ENCODE results near the gene PRDM15.

PRDM15 gene

GRCh38 chr21:41824466-41825207 is 54.5 kb downstream of the PRDM15 start:
- DNase-seq (ENCODE audit: low spot score) = no peak

DNA sequence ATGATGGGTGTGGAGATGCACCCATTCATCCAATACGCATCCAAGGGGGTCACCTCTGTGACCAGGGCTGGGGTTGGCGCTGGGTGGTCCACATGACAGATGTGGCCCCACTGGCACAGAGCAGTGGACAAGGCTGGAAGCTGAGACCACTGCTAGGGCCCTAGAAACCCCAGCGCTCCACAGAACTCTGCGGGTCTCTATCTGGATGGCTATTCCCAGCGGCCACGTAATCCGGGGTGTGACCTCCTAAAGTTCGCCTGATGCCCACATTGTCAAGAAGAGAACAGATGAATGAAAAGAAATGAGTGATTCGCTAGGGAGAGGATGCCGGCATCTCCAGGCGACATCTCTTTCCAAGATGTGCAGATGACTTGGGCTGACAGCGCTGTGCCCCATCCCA is 55.2 kb downstream of the PRDM15 start:
- DNase-seq (ENCODE audit: low spot score) = no peak

DNA sequence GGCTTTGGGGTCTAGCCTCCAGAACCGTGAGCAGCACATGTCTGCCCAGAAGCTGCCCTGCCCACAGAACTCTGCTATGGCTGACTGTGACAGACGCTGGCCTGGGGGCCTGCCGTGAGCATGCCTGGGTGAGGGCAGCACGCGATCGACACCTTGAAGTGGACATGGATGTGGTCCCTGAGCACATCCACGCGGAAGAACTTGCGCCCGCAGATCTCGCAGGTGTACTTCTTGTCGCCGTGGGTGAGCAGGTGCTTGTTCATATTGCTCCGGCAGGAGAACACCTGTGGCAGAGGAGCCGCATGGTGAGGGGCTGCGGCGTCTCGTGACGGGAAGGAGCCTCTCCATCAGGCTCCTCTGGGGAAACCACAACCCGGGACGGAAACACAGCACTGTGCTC is 56.0 kb downstream of the PRDM15 start:
- no peak for DNase-seq (ENCODE audit: low spot score)

DNA sequence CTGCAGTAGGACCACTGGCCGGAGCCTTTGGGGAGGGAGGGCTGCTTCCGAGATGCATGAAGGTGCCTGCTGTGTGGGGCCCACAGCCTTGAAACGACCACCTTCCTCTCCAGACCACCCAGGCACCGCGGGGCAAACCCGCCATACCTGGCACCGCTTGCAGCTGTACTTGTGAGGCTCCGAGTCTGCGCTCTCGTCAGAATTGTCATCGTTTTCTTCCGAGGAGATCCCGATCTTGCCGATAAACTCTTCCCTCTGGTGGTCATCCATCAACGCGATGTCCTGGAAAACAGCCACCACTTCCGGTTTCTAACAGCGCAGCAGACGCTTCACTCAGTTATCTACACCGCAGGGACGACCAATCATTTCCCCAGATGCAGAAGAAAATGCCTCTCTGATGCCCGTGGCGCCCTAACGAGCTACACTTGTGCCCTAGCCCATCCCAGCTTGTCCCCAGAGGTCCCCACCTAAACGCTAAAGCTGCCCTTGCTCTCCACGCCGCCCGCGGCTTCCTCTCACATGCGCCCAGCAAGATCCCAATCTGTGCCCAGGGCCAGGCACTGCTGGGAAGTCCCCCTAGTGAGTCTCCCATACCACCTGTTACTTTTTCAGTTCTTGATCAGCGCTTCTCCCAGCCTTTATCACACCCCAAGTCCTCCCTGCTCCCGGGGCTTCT is 57.2 kb downstream of the PRDM15 start:
- DNase-seq (ENCODE audit: low spot score) = no peak

GRCh38 chr21:41821081-41821755 is 57.9 kb downstream of the PRDM15 start:
- no peak for DNase-seq (ENCODE audit: low spot score)

DNA sequence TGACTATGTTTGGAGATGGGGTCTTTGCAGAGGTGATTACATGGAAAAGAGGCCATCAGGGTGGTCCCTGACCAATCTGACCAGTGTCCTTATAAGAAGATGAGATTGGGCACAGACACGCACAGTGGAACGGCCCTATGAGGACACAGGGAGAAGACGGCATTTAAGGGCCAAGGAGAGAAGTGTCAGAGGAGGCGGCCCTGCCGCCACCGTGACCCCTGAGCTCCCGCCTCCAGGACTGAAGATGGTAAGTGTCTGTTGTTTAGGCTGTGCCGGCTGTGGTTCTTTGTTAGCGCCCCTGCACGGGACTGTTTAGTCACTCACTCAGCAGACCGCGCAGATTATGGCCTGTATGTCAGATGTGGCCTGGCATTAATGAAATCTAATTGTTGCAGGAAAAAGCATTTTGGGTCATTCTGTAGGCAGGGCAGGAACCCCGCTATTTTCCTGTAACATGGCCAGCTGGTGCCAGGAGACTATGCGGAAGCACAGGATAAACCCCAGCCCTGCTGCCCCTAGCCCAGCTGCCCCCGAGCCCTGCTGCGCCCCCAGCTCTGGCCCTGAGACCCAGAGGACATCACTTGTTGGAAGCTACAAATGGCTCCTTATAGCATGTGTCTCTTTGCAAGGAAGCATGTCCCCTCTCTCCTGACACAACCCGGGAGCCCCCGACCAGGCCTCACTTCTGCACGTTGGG is 58.6 kb downstream of the PRDM15 start:
- no peak for DNase-seq (ENCODE audit: low spot score)

- no peak for DNase-seq (ENCODE audit: low spot score)
Observed at GRCh38 chr21:41819856-41820281, 59.3 kb downstream of the PRDM15 start.

DNA sequence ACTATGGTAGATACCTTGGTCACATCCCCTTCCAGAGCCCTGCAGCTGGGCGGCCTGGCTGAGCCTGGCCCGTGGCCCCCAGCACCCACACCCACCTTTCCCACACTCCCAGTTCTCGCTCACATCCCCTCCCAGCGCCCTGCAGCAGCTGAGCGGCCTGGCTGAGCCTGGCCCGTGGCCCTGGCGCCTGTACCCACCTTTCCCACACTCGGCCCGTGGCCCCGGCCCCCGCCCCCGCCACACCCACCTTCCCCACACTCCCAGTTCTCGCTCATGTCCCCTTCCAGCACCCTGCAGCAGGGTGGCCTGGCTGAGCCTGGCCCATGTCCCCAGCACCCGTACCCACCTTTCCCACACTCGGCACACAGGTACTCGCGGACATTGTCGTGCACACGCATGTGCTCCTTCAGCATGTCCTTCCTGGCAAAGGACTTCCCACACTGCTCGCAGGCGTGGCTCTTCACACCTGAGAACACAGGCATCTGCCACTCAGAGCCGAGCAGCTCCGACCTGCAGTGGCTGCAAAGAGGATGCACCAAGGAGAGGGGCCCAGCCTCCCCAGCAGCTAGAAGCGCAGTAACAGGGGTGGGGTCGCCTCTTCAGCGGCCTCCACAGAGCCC is 59.8 kb downstream of the PRDM15 start:
- DNase-seq (ENCODE audit: low spot score) = no peak

DNA sequence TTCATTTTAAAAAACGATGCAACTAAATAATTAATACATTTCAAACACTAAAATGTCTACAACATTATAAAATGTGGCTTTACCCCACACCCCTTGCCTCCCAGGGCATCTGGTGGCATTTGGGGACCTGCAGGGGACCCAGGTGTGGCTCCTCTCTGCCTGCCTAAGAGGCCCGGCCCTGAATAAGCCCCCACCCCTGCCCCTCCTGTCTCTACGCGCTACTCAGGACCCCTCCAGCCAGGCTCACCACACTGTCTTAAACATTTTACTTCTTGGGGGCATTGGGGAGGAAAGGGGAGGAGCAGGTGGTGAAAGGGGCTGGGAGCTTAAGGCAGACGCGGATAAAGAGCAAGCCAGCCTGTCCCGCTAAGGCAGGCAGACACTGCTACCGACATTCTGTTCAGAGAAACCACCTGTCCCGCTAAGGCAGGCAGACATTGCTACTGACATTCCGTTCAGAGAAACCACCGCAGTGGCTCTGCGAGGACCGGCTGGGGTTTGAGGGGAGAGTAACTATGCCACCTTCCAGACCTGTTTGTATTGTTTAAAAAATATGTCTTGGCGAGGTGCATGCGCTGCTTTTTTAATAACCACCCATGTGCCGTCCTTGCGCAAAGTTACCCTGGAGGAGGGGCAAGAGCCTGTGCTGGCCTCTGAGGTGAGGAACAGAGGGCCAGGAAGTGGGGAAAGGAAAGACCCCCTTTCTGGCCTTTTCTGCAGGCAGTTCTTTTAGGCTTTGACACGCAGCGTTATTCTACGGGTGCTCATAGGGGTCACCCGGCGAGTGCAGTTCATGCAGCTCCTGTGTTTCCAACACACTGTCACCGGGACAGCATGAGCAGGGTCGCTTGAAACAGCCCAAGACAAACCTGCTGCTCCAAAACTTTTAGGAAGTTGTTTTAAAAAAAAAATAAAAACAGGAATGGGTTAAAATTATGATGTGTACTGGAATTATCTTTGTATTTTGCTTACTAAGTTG is 61.0 kb downstream of the PRDM15 start:
- DNase-seq (ENCODE audit: low spot score) = no peak

DNA sequence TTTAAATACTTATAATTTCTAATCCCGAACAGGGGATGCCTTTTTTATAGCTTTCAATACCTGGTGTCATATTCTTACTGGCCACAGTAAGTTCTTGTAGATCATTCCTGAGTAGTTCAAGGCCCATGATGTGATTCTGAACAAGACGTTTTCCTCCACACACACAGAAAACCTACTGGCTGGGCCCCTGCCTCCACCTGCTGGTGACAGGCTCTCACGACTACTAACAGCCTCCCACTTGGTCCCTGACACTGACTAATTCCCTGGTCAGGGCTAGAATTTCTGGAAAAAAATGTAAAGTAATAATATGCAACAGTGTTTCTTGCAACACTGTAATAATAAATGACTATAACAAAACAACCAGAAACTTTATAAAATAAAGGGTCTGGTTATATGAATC is 61.9 kb downstream of the PRDM15 start:
- peak; percentile 91 for DNase-seq (ENCODE audit: low spot score)

DNA sequence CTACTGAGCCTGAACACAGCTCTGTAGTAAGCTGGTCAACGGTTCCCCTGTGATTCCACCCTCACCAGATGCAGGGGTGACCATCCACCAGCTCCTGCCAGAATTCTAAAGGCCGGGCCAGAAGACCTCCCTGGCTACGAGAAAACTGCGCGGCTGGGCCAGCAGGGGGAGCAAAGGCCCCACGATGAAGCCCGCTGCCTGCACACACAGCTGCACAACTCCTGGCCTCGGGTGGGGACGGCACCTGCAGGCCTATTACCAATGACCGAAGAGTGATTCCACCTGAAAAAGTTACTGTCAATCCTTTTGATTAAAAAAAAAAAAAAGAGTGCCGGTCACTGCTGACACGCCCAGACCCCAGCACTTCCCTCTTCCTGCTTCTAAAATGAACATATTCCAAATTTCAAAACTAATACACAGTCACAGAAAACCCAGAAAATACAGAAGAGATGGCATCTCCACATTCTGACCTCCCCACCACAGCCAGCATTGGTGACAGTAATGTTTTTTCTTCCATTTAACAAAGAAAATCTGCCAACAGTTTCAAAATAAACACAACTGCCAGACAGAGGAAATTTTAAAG is 62.5 kb downstream of the PRDM15 start:
- DNase-seq (ENCODE audit: low spot score) = peak; percentile 90

DNA sequence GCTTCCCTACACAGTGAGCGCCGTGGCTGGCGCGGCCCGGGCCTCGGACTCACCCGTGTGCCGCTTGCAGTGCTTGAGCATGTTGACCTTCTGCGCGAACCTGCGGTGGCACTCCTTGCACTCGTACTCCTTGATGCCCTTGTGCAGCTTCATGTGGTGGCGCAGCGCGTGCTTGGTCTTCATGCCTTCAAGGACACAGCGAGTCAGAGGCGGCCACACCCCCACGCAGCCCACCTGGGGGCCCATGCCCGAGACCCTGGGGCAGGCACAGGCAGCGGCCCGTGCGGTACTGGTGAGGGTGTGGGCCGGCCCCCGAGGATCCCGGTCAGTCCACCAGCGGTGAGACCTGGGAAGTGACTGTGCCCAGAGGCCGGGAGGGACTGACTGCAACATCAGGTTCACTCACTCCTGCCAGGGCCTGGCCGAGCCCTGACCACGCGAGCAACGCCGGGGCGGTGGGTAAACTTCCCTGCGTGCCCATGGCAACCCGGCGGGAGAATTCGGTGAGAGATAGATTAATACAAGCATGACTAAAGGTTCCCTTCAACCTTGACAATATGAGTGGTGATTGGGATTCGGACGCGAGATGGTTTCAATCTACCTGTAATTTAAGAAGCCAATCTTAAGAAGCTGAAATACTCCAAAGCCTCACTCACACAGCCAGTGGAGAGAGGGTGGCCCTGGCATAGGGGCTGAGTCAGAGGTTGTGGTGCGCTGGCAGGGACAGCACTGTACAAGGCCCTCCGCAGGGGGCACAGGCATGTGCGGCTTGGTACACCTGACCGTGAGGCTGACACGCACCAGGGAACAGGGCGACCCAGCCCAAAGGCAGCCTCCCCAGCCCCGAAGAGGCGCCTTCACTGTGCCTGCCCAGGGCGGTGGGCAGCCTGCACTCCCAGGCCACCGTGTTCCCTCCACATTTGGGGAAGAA is 63.2 kb downstream of the PRDM15 start:
- no peak for DNase-seq (ENCODE audit: low spot score)

- DNase-seq (ENCODE audit: low spot score) = no peak
Observed at GRCh38 chr21:41813226-41813625, 65.9 kb downstream of the PRDM15 start.

- DNase-seq (ENCODE audit: low spot score) = no peak
Observed at GRCh38 chr21:41812679-41813078, 66.5 kb downstream of the PRDM15 start.

- no peak for DNase-seq (ENCODE audit: low spot score)
Observed at GRCh38 chr21:41810597-41810932, 68.6 kb downstream of the PRDM15 start.

GRCh38 chr21:41809891-41810596 is 69.1 kb downstream of the PRDM15 start:
- DNase-seq (ENCODE audit: low spot score) = no peak

GRCh38 chr21:41808846-41809245 is 70.3 kb downstream of the PRDM15 start:
- DNase-seq (ENCODE audit: low spot score) = no peak

DNA sequence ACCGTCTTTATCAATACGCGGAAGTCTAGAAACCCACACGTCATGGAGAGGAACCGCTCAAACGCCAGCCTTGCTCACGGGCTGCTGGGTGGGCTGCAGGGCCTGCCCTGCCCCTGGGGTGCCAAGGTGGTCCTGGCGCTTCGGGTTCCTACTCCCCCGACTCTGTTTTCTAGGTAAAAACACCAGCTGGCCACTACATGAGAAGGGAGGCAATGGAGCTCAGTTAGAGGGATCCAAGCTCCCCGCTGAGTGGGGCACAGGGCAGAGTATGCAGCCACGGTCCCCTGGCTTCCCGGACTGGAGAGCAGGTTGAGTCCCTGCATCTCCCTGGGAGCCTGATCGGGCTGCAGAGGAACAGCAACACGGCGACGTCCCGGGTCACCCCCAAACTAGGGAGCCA is 71.0 kb downstream of the PRDM15 start:
- DNase-seq (ENCODE audit: low spot score) = no peak

DNA sequence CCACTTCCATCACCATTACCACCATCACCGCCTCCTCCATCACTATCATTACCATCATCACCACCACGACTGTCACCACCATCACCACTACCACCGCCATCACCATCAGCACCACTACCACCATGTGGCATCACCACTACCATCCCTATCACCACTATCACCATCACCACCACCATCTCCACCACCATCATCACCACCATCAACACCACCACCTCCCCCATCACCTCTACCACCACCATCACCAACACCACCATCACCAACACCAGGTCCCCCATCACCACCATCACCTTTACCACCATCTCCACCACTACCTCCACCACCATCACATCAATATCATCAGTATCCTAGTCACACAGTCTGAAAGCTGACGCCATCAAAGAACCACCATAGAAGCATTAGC is 72.4 kb downstream of the PRDM15 start:
- no peak for DNase-seq (ENCODE audit: low spot score)
